Tibial nerve (tissue), 4 donors: ENCODE data around the gene WDR74. TPM values are rescaled to one million over a fixed set of nuclear protein-coding genes. Genes with fewer than 3 reads are reported as not detected.

ENCODE experiments used
- DNase-seq, 2 donors: peaks; one replicate each; pipeline ENCODE4 v3.0.0-alpha.2; 2019; ENCODE audit warnings: low spot score in 2 of 2
- H3K27ac ChIP-seq, 4 donors: fragments of 200-600 bp; sonication (generic) in 3 of 4; one replicate each; pipeline ENCODE4 v1.5.1; 2017 to 2019; ENCODE audit warnings: mild to moderate bottlenecking in 1 of 4
- H3K27me3 ChIP-seq, 2 donors: fragments of 200-600 bp; sonication (generic) in 1 of 2; one replicate each; pipeline versions ENCODE4 v1.5.1 to v1.6.0; 2017 to 2019
- H3K36me3 ChIP-seq, 3 donors: fragments of 200-600 bp; sonication (generic); one replicate each; pipeline ENCODE4 v1.5.1; 2018 to 2019
- H3K4me1 ChIP-seq, 4 donors: fragments of 200-600 bp; sonication (generic) in 3 of 4; one replicate each; pipeline ENCODE4 v1.5.1; 2017 to 2019
- H3K4me3 ChIP-seq, 4 donors: fragments of 200-600 bp; sonication (generic) in 3 of 4; one replicate each; pipeline ENCODE4 v1.5.1; 2017 to 2019; ENCODE audit warnings: mild to moderate bottlenecking in 1 of 4, moderate library complexity in 1 of 4
- H3K9me3 ChIP-seq, 4 donors: fragments of 200-600 bp; sonication (generic) in 3 of 4; one replicate each; pipeline ENCODE4 v1.5.1; 2017 to 2019
- EP300 ChIP-seq, 2 donors: sonication (generic); formaldehyde crosslinking; IDR thresholded peaks; one replicate each; pipeline ENCODE4 v1.6.1; 2017; ENCODE audit warnings: antibody characterized with exemption in 2 of 2, mild to moderate bottlenecking in 1 of 2
- POLR2A ChIP-seq, 2 donors: fragments of 450-650 bp; IDR thresholded peaks; one replicate each; pipeline ENCODE4 v1.6.1; 2017; ENCODE audit warnings: antibody characterized with exemption in 2 of 2, mild to moderate bottlenecking in 2 of 2, moderate library complexity in 2 of 2
- WGBS, 2 donors: methylation state at CpG; one replicate each; pipeline ENCODE4 v1.1.5; 2018; 5-methylcytosine and 5-hydroxymethylcytosine counted together
- total RNA-seq, 4 donors: library from RNA; depleted of rRNA; stranded (reverse); fragments of >200 nt; gene quantifications; one replicate each; pipeline ENCODE4 v1.1.0, GENCODE V29; 2016
- TF ChIP-seq, protein P1 (sequence below), 5 experiments: fragments of 200-600 bp in 3 of 5; fragments of 450-650 bp in 2 of 5; sonication (generic) in 3 of 5; IDR thresholded peaks; one replicate each; pipeline ENCODE4 v1.5.1; 2016 to 2019; ENCODE audit warnings: antibody characterized with exemption in 5 of 5, mild to moderate bottlenecking in 3 of 5, moderate library complexity in 2 of 5

WDR74 gene
- total RNA-seq, 4 donors from 2014 or later, result 31.7 to 75.0 (median 48.0) TPM

DNA sequence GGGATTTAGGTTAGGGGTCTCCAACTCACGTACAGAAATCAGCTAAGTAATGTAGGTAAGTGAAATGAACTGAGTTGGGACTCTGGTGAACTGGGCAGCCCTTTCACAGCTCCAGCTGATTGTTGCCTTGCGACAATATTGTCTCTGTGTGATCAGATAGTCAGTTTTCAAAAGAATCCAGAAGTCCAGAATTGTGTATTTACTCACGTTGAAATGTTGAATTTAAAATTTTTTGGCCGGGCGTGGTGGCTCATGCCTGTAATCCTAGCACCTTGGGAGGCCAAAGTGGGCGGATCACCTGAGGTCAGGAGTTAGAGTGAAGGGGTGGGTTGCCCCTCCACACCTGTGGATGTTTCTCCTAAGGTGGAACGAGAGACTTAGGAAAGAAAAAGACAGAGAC lies 18.8 kb upstream of the WDR74 start:
- peaks cover 3 to 32% (median 18%) of the 10 kb centered on the region in 4 donors for H3K4me1 ChIP-seq
- no peak overlapping the region for H3K27ac ChIP-seq
- H3K9me3 ChIP-seq, result no peaks in the 10 kb centered on the region
- peaks cover 0 to 10% (median 4%) of the 10 kb centered on the region in 3 donors for H3K36me3 ChIP-seq
- no peak for DNase-seq
- 67 to 75% methylated on average over 7 of the region's 7 CpGs for WGBS, 2 donors
- no peak for TF ChIP-seq EP300 (IDR thresholded peaks at IDR 0.05)
- no peaks in the 10 kb centered on the region for H3K27me3 ChIP-seq
- no peak overlapping the region for H3K4me3 ChIP-seq

DNA sequence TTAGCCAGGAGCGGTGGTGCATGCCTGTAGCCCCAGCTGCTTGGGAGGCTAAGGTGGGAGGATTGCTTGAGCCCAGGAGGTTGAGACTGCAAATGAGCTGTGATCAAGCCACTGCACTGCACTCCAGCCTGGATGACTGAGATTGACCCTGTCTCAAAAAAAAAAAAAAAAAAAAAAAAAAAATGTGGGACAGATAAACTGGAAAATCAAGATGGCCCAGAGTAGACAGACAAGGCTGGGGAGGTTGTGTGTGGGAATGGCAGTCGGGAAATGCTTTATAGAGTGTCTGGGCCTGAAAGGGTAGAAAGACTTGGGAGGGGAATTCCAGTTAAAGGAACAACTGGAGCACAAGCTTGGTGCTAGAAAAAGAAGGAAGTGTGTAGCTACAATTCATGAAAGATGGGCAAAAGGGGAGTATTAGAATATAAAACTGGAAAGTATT lies 18.2 kb upstream of the WDR74 start:
- Histone ChIP-seq H3K4me1 (peaks cover 3 to 38% (median 20%) of the 10 kb centered on the region in 4 donors), H3K4me3 (no peak overlapping the region), H3K36me3 (peaks cover 0 to 16% (median 4%) of the 10 kb centered on the region in 3 donors), H3K9me3 (no peaks in the 10 kb centered on the region), H3K27ac (peak overlapping the region in 1 of 4 donors; percentile 23), H3K27me3 (no peaks in the 10 kb centered on the region)
- DNase-seq, result no peak
- WGBS, 2 donors, result 54 to 63% methylated on average over 2 of the region's 2 CpGs
- TF ChIP-seq EP300 (IDR thresholded peaks at IDR 0.05), result no peak

DNA sequence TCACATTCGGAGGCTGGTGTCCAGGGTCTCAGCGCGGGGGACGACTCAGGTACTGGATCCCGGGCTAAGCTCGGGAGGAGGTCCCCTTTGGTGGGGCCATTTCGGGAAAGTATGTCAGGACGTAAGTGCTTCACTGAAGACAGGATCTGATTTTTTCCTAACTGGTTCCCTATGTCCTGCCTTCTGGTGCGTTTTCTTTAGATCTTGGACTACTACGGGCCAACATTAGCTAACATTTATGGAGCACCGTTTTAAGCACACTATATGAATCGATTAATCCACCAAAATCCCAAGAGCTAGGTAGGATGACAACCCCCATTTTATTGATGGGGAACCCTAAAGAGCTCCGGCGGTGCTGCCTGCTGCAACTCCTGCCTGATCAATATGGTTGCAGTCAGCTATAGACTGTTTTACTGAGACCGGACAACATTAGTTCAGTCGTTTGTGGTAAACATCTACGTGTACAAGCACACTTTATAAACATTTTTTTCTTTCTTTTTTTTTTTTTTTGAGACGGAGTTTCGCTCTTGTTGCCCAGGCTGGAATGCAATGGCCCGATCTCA lies 17.0 kb upstream of the WDR74 start:
- peak overlapping the region; percentile 42 to 84 (median 70) for H3K27ac ChIP-seq
- TF ChIP-seq EP300 (IDR thresholded peaks at IDR 0.05) (no peak), POLR2A (IDR thresholded peaks at IDR 0.05) (no peak)
- TF ChIP-seq, protein P1, sequence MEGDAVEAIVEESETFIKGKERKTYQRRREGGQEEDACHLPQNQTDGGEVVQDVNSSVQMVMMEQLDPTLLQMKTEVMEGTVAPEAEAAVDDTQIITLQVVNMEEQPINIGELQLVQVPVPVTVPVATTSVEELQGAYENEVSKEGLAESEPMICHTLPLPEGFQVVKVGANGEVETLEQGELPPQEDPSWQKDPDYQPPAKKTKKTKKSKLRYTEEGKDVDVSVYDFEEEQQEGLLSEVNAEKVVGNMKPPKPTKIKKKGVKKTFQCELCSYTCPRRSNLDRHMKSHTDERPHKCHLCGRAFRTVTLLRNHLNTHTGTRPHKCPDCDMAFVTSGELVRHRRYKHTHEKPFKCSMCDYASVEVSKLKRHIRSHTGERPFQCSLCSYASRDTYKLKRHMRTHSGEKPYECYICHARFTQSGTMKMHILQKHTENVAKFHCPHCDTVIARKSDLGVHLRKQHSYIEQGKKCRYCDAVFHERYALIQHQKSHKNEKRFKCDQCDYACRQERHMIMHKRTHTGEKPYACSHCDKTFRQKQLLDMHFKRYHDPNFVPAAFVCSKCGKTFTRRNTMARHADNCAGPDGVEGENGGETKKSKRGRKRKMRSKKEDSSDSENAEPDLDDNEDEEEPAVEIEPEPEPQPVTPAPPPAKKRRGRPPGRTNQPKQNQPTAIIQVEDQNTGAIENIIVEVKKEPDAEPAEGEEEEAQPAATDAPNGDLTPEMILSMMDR (IDR thresholded peaks at IDR 0.05), result no peak
- WGBS, 2 donors, result 5 to 9% methylated on average over 20 of the region's 20 CpGs

DNA sequence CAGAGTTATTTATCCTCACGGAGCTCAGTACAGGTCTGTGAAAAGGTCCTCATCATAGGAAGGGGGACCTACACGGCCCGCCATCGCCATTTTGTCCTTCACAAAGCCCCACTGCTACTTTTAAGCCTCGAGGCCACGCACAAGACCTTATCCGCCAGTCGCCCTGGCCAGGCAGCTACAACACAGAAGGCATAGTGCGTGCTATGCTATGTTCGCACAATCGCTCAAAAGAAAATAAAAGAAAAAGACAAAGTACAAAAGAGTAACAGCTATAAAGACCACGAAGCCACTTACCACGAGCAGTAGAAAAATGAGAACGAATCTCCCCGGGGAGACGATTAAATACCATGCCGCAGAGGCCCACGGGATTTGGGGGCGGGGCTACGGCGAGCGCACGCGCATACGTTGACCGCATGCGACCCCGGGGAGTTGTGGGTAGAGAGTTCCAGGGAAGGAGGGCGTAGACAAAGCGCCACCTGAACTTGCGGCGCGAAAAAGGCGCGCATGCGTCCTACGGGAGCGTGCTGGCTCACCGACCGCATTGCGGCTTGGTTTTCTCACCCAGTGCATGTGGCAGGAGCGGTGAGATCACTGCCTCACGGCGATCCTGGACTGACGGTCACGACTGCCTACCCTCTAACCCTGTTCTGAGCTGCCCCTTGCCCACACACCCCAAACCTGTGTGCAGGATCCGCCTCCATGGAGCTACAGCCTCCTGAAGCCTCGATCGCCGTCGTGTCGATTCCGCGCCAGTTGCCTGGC lies 16.4 kb upstream of the WDR74 start:
- WGBS, 2 donors, result 0 to 1% methylated on average over 52 to 53 of the region's 54 CpGs

More for the DNA sequence above, 17.0 kb upstream of the WDR74 start:
- no peak for DNase-seq
- Histone ChIP-seq H3K27me3 (no peaks in the 10 kb centered on the region), H3K4me1 (peaks cover 3 to 38% (median 20%) of the 10 kb centered on the region in 4 donors), H3K9me3 (no peaks in the 10 kb centered on the region), H3K36me3 (peaks cover 0 to 28% (median 4%) of the 10 kb centered on the region in 3 donors), H3K4me3 (peak overlapping the region; percentile 63 to 80 (median 73))

DNA sequence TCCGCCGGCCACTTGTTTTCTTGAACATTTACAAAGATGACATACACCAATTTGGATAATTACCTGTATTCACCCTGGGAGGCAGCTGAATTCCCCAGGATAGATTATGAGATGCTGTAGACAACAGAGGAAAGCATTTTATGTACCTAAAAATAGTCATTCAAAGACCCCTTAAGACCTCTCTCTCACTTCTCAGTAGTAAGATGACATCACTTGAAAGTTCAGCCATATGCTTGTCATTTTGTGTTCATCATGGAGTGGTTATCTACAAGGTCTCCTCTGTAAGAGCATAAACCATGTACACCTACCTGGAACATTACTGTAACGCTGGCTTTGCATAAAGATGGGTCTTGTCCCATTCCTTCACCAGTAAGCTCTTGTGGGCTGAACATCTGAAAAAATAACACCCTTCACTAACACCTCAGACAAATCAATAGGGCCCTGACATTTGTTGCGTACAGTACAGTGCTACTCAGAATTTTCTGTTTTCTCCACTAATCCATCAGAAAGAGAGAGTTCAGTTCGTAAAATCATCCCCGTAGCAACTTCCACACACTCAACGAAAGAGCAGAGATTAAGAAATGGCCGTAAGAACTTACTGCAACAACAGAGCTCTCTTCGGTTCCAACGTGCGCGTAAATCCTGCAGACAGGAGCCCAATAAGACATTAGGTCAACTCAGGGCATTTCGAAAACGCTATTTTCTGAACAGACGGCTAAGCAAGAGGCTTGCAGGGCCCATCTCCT lies 15.6 kb upstream of the WDR74 start:
- H3K4me1 ChIP-seq, result peaks cover 3 to 38% (median 20%) of the 10 kb centered on the region in 4 donors
- no peaks in the 10 kb centered on the region for H3K27me3 ChIP-seq
- peaks cover 0 to 33% (median 4%) of the 10 kb centered on the region in 3 donors for H3K36me3 ChIP-seq
- no peak for DNase-seq
- TF ChIP-seq EP300 (IDR thresholded peaks at IDR 0.05), result no peak
- TF ChIP-seq POLR2A (IDR thresholded peaks at IDR 0.05), result no peak
- TF ChIP-seq, protein P1 (IDR thresholded peaks at IDR 0.05), result no peak
- H3K27ac ChIP-seq, result peak overlapping the region; percentile 58 to 84 (median 65)
- peak overlapping the region; percentile 56 to 80 (median 73) for H3K4me3 ChIP-seq
- WGBS, 2 donors, result 2% methylated on average over 15 of the region's 15 CpGs
- no peaks in the 10 kb centered on the region for H3K9me3 ChIP-seq

More for the DNA sequence above, 16.4 kb upstream of the WDR74 start:
- TF ChIP-seq EP300 (IDR thresholded peaks at IDR 0.05) (peak; percentile 92 to 100), POLR2A (IDR thresholded peaks at IDR 0.05) (peak; percentile 85 to 94)
- TF ChIP-seq, protein P1 (IDR thresholded peaks at IDR 0.05), result peak in 2 of 5 experiments; percentile 23 to 59
- Histone ChIP-seq H3K4me3 (peak overlapping the region; percentile 63 to 80 (median 73)), H3K9me3 (no peaks in the 10 kb centered on the region), H3K27me3 (no peaks in the 10 kb centered on the region), H3K36me3 (peaks cover 0 to 33% (median 4%) of the 10 kb centered on the region in 3 donors), H3K27ac (peak overlapping the region; percentile 58 to 84 (median 70)), H3K4me1 (peaks cover 3 to 38% (median 20%) of the 10 kb centered on the region in 4 donors)
- DNase-seq, result peak; percentile 92 to 93
